ENCODE results near the gene GLI2.

DNA sequence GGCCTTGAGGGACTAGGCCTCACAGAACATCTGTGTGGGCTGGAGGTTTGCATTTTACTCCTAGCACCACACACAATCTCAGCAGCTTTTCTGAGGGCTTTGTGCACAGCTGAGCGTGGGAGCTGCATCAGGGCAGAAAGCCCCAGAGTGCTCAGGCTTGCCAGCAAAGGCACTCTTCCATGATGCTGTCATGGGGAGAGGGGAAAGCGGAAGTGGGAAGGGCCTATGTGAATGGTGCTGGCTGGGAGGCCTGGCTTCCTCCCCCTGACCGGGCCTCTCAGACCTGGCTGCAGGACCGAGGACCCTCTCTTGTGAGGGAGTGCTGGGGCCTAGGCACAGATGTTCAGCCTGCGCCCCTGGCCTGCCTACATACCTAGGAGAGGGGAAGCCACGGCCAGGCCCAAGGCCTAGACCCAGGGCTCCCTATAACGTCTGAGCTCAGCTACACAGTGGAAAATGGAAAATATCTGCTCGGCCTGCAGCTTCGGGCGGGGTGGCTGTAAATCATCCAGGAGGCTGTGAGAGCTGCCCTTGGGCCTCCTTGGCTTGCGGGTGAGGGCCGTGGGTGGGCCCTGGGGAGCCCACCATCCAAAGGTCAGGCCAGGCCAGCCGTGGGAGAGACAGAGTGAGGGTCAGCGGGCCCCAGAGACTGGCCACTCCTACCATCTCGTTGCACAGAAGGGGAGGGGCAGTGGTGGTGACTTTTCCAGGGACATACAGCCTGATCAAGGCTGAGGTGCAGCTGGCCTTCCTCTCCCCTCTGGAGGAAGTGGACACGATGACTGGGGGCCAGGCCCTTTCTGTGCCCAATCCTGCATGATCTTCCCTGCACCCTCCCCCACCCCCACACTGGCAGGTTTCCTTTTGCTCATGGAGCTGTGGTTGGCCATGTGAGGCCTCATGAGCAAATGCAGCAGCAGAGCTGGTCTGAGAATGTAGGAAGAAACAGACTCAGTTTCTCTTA, 22.8 kb downstream of the GLI2 start:
- TF ChIP-seq, protein P1, sequence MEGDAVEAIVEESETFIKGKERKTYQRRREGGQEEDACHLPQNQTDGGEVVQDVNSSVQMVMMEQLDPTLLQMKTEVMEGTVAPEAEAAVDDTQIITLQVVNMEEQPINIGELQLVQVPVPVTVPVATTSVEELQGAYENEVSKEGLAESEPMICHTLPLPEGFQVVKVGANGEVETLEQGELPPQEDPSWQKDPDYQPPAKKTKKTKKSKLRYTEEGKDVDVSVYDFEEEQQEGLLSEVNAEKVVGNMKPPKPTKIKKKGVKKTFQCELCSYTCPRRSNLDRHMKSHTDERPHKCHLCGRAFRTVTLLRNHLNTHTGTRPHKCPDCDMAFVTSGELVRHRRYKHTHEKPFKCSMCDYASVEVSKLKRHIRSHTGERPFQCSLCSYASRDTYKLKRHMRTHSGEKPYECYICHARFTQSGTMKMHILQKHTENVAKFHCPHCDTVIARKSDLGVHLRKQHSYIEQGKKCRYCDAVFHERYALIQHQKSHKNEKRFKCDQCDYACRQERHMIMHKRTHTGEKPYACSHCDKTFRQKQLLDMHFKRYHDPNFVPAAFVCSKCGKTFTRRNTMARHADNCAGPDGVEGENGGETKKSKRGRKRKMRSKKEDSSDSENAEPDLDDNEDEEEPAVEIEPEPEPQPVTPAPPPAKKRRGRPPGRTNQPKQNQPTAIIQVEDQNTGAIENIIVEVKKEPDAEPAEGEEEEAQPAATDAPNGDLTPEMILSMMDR (conservative IDR thresholded peaks at IDR 0.05; ENCODE audit: low read depth, low read length): no peak
- TF ChIP-seq EZH2 (IDR thresholded peaks at IDR 0.05; ENCODE audit: low read length, unreplicated experiment) (no peak), EZH2phosphoT487 (IDR thresholded peaks at IDR 0.05; ENCODE audit: borderline replicate concordance, low read length) (no peak)

All from PC-3 (cell line).